ENCODE results near the gene CALCOCO2.

The CALCOCO2 gene

DNA sequence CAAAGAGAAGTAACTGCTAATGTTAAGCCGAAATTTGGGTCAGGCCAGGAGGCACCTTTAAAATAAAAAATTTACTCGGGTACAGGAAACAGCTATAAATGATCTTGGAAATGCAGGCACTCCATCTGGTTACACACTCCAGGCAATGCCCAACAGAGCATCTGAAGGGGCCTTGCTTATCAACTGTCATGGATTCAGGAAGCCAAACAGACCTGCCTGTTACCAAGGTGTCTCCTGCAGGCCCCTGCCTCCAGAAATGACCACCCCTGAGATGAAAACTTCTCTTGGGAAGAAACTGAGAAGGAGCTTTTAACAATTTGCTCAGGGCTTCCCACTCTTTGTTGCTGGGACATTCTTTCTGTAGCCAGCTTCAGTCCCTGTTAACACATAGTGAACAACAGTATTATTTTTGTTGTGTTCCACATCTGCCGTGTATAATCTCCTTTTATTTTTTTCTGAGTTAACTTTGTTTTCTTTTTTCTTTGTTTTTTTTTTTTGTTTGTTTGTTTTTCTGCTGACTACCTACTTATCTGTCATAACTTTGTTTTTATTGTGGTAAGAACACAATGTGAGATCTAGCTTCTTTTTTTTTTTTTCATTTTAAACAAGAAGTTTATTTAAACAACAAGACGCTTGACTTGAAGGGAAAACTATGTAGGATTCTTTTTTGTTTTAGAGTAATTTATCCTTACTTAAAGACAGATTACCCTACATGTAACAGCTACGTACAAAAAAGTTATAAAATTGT, 43.0 kb downstream of the CALCOCO2 start:
- H3K27ac ChIP-seq (ENCODE audit: low read length), result no peak overlapping the region
- no peaks in the 10 kb centered on the region for H3K36me3 ChIP-seq (ENCODE audit: control insufficient read depth in 2 of 2, insufficient read depth in 2 of 2, low read length in 2 of 2)
- peaks cover 3% of the 10 kb centered on the region for H3K4me1 ChIP-seq (ENCODE audit: control insufficient read depth, insufficient read depth, low read length)
- no peak overlapping the region for H3K9ac ChIP-seq (ENCODE audit: low read length in 2 of 2)
- H3K9me3 ChIP-seq (ENCODE audit: control insufficient read depth in 2 of 2, low read length in 2 of 2), result no peaks in the 10 kb centered on the region
- no peak overlapping the region for H3K4me3 ChIP-seq (ENCODE audit: low read length in 2 of 2)
- peaks cover 0 to 3% of the 10 kb centered on the region in 2 donors for H3K27me3 ChIP-seq (ENCODE audit: control insufficient read depth in 1 of 2, insufficient read depth in 2 of 2, low read length in 2 of 2)

DNA sequence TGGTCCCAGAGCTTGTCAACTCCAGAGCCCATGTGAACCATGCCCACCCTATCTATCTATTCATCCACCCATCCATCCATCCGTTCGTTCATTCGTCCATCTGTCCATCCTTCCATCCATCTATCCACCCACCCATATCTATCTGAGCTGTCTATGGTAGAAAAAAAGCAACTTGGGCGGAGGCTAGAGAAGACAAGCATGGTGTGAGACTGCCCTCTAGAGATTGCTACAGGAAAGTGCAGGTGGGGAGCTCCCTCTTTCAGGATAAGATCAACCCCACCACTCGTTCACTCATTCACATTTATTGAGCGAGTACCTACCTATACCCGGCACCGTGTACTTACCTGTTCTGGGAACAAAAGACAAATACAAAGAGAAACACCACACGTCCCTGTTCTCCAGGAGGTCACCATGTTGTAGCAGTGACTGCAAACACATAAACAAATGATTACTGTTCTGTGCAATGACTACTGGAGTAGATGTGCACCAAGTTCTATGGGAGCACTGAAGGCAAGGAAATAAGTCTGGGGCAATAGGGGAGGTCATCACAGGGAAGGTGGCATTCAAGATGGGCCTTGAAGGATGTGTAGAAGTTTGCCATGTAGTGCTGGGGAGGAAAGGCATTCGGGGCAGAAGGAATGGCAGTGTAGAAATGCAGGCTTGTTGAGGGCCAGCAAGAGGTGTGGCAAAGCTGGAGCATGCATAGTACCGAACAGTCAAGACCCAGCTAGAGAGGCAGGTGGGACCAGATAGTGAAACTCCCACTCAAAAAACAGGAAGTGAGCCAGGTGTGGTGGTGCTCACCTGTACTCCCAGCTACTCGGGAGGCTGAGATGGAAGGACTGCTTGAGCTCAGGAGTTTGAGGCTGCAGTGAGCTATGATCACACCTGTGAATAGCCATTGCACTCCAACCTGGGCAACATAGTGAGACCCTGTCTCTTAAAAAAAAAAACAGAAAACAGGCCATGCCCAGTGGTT, 48.4 kb downstream of the CALCOCO2 start:
- H3K9ac ChIP-seq (ENCODE audit: low read length in 2 of 2), result no peak overlapping the region
- no peaks in the 10 kb centered on the region for H3K9me3 ChIP-seq (ENCODE audit: control insufficient read depth in 2 of 2, low read length in 2 of 2)
- no peak overlapping the region for H3K27ac ChIP-seq (ENCODE audit: low read length)
- no peaks in the 10 kb centered on the region for H3K36me3 ChIP-seq (ENCODE audit: control insufficient read depth in 2 of 2, insufficient read depth in 2 of 2, low read length in 2 of 2)
- H3K4me3 ChIP-seq (ENCODE audit: low read length in 2 of 2), result no peak overlapping the region
- H3K4me1 ChIP-seq (ENCODE audit: control insufficient read depth, insufficient read depth, low read length), result peaks cover 2% of the 10 kb centered on the region
- peaks cover 6 to 11% of the 10 kb centered on the region in 2 donors for H3K27me3 ChIP-seq (ENCODE audit: control insufficient read depth in 1 of 2, insufficient read depth in 2 of 2, low read length in 2 of 2)

DNA sequence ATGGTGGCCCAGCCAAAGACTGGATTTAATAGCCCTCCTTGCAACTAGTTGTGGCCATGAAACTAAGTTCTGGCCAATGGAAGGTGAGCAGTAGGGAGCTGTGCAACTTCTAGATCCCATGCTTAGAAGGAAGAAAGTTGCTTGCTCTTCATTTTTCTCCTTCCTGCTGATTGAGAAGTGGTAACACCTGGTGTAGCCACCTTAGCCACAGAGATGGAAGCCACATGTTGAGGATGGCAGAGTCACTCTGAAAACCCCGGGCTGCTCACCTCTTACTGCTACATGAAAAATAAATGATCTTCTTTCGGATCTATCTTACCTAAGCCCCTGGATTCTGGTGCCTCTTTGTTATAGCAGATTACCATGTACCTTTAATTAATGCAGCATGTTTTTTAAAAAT, 51.4 kb downstream of the CALCOCO2 start:
- H3K4me3 ChIP-seq (ENCODE audit: low read length in 2 of 2), result no peak overlapping the region

DNA sequence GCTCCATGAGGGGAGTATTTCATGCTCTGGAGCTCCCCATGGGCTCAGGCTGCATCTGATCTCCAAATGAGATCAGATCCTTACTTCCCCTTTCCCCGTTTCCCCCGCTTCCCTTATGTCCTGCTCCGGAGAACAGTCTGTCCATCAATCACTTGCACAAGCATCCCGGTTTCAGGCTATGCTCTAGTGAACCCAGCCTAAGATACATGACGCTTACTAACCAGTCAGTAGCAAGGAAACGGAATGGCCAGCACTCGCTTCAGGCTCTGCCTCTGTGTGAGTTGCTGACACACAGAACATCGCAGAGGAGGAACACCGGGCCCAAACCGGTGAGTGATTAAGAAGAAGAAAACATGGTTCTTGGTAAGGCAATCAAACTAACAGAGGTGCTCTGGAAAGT, 52.3 kb downstream of the CALCOCO2 start:
- H3K27ac ChIP-seq (ENCODE audit: low read length), result no peak overlapping the region
- H3K36me3 ChIP-seq (ENCODE audit: control insufficient read depth in 2 of 2, insufficient read depth in 2 of 2, low read length in 2 of 2), result no peaks in the 10 kb centered on the region
- peaks cover 2% of the 10 kb centered on the region for H3K4me1 ChIP-seq (ENCODE audit: control insufficient read depth, insufficient read depth, low read length)
- H3K27me3 ChIP-seq (ENCODE audit: control insufficient read depth in 1 of 2, insufficient read depth in 2 of 2, low read length in 2 of 2), result peaks cover 6 to 9% of the 10 kb centered on the region in 2 donors
- H3K4me3 ChIP-seq (ENCODE audit: low read length in 2 of 2), result no peak overlapping the region
- H3K9me3 ChIP-seq (ENCODE audit: control insufficient read depth in 2 of 2, low read length in 2 of 2), result no peaks in the 10 kb centered on the region
- H3K9ac ChIP-seq (ENCODE audit: low read length in 2 of 2), result no peak overlapping the region

More for the DNA sequence above, 51.4 kb downstream of the CALCOCO2 start:
- Histone ChIP-seq H3K27me3 (ENCODE audit: control insufficient read depth in 1 of 2, insufficient read depth in 2 of 2, low read length in 2 of 2) (peaks cover 6 to 11% of the 10 kb centered on the region in 2 donors), H3K9me3 (ENCODE audit: control insufficient read depth in 2 of 2, low read length in 2 of 2) (no peaks in the 10 kb centered on the region), H3K9ac (ENCODE audit: low read length in 2 of 2) (no peak overlapping the region), H3K36me3 (ENCODE audit: control insufficient read depth in 2 of 2, insufficient read depth in 2 of 2, low read length in 2 of 2) (no peaks in the 10 kb centered on the region), H3K4me1 (ENCODE audit: control insufficient read depth, insufficient read depth, low read length) (peaks cover 2% of the 10 kb centered on the region), H3K27ac (ENCODE audit: low read length) (no peak overlapping the region)

DNA sequence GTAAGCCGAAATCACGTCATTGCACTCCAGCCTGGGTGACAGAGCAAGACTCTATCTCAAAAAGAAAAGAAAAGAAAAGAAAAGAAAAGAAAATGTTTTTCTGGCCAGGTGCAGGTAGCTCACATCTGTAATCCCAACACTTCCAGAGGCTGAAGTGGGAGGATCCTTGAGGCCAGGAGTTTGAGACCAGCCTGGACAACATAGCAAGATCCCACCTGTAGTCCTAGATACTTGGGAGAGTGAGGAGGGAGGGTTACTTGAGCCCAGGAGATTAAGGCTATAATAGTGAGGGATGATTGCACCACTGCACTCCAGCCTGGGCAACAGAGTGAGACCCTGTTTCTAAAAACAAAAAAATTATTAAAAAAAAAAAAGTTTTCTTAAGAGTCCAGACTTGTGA, 59.3 kb downstream of the CALCOCO2 start:
- H3K4me3 ChIP-seq (ENCODE audit: low read length in 2 of 2), result no peak overlapping the region
- H3K27ac ChIP-seq (ENCODE audit: low read length), result no peak overlapping the region
- peaks cover 12% of the 10 kb centered on the region for H3K4me1 ChIP-seq (ENCODE audit: control insufficient read depth, insufficient read depth, low read length)
- no peak overlapping the region for H3K9ac ChIP-seq (ENCODE audit: low read length in 2 of 2)
- no peaks in the 10 kb centered on the region for H3K27me3 ChIP-seq (ENCODE audit: control insufficient read depth in 1 of 2, insufficient read depth in 2 of 2, low read length in 2 of 2)
- no peaks in the 10 kb centered on the region for H3K9me3 ChIP-seq (ENCODE audit: control insufficient read depth in 2 of 2, low read length in 2 of 2)
- H3K36me3 ChIP-seq (ENCODE audit: control insufficient read depth in 2 of 2, insufficient read depth in 2 of 2, low read length in 2 of 2), result peaks cover 4 to 7% of the 10 kb centered on the region in 2 donors

DNA sequence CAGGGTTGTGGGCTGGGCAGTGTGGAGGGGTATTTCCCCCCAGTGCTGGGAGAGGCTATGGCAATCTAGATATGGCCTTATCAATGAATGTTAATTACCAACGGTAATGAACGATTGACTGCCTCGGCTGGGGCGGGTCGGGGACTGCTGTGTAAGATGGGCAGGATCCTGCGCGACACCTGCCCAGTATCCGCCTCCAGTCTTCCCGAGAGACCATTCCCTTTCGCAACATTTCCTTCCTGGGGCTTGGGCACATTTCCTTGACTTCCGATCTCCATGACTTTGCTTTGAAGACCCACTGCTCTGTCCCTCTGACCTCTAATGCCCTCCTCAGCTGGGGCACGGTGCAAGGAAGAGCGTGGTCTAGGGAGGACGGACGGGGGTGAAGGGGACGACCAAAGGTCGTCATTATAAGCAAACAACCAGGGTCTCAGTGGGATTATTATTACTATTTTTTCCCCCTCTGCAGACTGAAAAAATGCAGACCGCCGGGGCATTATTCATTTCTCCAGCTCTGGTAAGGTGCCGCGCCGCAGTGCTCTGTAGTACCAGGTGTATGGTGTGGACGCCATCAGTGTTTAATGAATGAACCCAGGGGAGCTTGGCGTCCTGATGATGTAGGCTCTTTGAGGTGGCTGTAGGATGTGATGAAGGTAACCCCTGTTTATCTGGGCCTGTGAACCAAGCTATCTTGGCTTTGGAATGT, 62.3 kb downstream of the CALCOCO2 start:
- H3K9ac ChIP-seq (ENCODE audit: low read length in 2 of 2), result peak overlapping the region; percentile 83 to 92
- peaks cover 25 to 28% of the 10 kb centered on the region in 2 donors for H3K36me3 ChIP-seq (ENCODE audit: control insufficient read depth in 2 of 2, insufficient read depth in 2 of 2, low read length in 2 of 2)
- H3K4me3 ChIP-seq (ENCODE audit: low read length in 2 of 2), result peak overlapping the region; percentile 93 to 99
- H3K27me3 ChIP-seq (ENCODE audit: control insufficient read depth in 1 of 2, insufficient read depth in 2 of 2, low read length in 2 of 2), result no peaks in the 10 kb centered on the region
- no peaks in the 10 kb centered on the region for H3K9me3 ChIP-seq (ENCODE audit: control insufficient read depth in 2 of 2, low read length in 2 of 2)
- peak overlapping the region; percentile 74 for H3K27ac ChIP-seq (ENCODE audit: low read length)
- H3K4me1 ChIP-seq (ENCODE audit: control insufficient read depth, insufficient read depth, low read length), result peaks cover 12% of the 10 kb centered on the region

DNA sequence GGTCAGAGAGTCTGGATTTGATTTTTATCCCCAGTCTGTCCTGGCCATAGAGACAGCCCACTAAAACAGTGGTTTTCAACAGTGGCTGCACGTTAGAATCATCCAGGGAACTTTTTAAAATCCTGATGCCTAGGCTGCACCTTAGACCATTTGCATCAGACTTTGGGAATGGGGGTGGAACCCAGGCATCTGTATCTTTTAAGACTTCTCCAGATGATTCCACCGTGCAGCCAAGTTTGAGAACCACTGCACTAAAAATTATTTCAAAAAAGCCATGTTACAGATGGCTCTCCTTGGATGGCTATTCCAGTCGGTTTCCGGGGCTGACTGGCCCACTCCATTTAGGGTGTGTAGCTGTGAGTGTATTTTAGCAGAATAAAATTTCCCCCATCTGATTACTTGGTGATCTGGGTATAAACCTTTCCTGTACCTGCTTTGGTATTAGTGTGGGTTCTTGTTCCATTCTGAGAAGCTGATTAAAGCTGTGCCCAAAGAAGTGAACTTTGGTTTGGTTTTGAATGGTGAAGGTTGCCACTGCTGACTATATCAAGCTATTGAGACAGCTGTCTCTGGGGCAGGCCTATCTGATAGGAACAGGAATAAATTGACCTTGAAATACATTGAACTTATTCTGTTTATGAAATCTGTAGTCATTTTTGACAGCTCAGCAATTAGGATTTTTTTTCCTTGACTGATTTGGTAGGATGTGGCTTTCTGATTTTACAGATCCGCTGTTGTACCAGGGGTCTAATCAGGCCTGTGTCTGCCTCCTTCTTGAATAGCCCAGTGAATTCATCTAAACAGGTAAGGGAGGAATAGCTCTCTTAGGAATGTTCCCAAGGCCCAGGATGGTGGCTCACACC, 63.0 kb downstream of the CALCOCO2 start:
- Histone ChIP-seq H3K4me3 (ENCODE audit: low read length in 2 of 2) (peak overlapping the region; percentile 93 to 99), H3K4me1 (ENCODE audit: control insufficient read depth, insufficient read depth, low read length) (peaks cover 12% of the 10 kb centered on the region), H3K27ac (ENCODE audit: low read length) (no peak overlapping the region), H3K9ac (ENCODE audit: low read length in 2 of 2) (peak overlapping the region; percentile 83 to 92), H3K27me3 (ENCODE audit: control insufficient read depth in 1 of 2, insufficient read depth in 2 of 2, low read length in 2 of 2) (no peaks in the 10 kb centered on the region), H3K36me3 (ENCODE audit: control insufficient read depth in 2 of 2, insufficient read depth in 2 of 2, low read length in 2 of 2) (peaks cover 26 to 30% of the 10 kb centered on the region in 2 donors), H3K9me3 (ENCODE audit: control insufficient read depth in 2 of 2, low read length in 2 of 2) (no peaks in the 10 kb centered on the region)

DNA sequence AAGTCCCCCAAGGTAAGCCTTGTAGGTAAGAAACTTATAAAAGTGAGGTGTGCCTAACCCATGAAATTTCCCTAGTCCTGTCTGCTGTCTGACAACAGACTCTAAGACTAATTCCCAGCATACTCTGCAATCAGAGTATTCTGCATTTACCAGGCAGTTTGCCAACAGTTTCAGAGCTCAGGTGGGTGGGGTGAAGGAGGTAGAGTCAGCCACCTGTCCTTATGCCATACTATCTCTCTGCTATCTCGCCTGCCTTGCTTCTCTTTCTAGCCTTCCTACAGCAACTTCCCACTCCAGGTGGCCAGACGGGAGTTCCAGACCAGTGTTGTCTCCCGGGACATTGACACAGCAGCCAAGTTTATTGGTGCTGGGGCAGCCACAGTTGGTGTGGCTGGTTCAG, 64.1 kb downstream of the CALCOCO2 start:
- H3K27me3 ChIP-seq (ENCODE audit: control insufficient read depth in 1 of 2, insufficient read depth in 2 of 2, low read length in 2 of 2), result no peaks in the 10 kb centered on the region
- H3K36me3 ChIP-seq (ENCODE audit: control insufficient read depth in 2 of 2, insufficient read depth in 2 of 2, low read length in 2 of 2), result peaks cover 26 to 30% of the 10 kb centered on the region in 2 donors
- H3K9ac ChIP-seq (ENCODE audit: low read length in 2 of 2), result no peak overlapping the region
- no peak overlapping the region for H3K27ac ChIP-seq (ENCODE audit: low read length)
- no peaks in the 10 kb centered on the region for H3K9me3 ChIP-seq (ENCODE audit: control insufficient read depth in 2 of 2, low read length in 2 of 2)
- no peak overlapping the region for H3K4me3 ChIP-seq (ENCODE audit: low read length in 2 of 2)
- H3K4me1 ChIP-seq (ENCODE audit: control insufficient read depth, insufficient read depth, low read length), result peaks cover 12% of the 10 kb centered on the region

DNA sequence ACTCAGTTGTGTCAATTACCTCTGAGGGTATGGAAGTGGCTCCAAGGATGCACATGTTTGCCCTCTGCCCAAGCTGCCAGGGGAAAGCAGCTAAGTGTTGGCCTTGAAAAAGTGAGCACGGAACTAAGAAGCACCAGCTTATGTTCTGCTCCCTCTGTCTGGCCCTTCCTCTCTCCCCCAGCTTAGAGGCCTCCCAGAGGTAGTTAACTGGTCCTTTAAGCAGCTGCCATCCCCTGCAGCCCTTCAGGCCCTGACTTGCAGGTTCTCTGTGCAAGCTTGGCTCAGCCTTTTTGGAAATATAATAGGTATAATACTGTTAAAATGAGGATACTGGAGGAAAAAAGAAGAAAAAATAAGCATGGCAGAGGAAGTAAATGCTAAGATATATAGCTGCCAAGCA, 70.4 kb downstream of the CALCOCO2 start:
- Histone ChIP-seq H3K27ac (ENCODE audit: low read length) (no peak overlapping the region), H3K36me3 (ENCODE audit: control insufficient read depth in 2 of 2, insufficient read depth in 2 of 2, low read length in 2 of 2) (peaks cover 11 to 16% of the 10 kb centered on the region in 2 donors), H3K4me3 (ENCODE audit: low read length in 2 of 2) (no peak overlapping the region), H3K9me3 (ENCODE audit: control insufficient read depth in 2 of 2, low read length in 2 of 2) (no peaks in the 10 kb centered on the region), H3K9ac (ENCODE audit: low read length in 2 of 2) (no peak overlapping the region), H3K27me3 (ENCODE audit: control insufficient read depth in 1 of 2, insufficient read depth in 2 of 2, low read length in 2 of 2) (no peaks in the 10 kb centered on the region), H3K4me1 (ENCODE audit: control insufficient read depth, insufficient read depth, low read length) (no peaks in the 10 kb centered on the region)

DNA sequence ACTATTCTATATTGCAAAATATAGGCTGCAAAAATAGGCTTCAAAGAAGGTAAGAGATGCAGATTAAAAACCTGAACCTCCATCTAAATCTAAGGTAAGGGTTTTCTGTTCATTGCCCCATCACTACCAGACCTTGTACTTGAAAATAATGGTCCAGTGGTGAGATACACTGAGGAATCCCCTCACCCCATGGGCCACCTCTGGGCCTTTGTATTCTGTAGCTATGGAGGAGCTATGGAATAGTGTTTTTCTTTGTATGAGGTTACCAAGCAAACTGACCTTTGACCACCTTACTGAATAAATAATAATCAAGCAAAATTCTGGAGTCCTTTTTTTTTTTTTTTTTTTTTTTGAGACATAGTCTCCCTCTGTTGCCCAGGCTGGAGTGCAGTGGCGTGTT, 72.6 kb downstream of the CALCOCO2 start:
- Histone ChIP-seq H3K27ac (ENCODE audit: low read length) (no peak overlapping the region), H3K9me3 (ENCODE audit: control insufficient read depth in 2 of 2, low read length in 2 of 2) (no peaks in the 10 kb centered on the region)

More for the DNA sequence above, 72.6 kb downstream of the CALCOCO2 start:
- Histone ChIP-seq H3K36me3 (ENCODE audit: control insufficient read depth in 2 of 2, insufficient read depth in 2 of 2, low read length in 2 of 2) (no peaks in the 10 kb centered on the region), H3K4me1 (ENCODE audit: control insufficient read depth, insufficient read depth, low read length) (peaks cover 6% of the 10 kb centered on the region), H3K4me3 (ENCODE audit: low read length in 2 of 2) (no peak overlapping the region), H3K27me3 (ENCODE audit: control insufficient read depth in 1 of 2, insufficient read depth in 2 of 2, low read length in 2 of 2) (no peaks in the 10 kb centered on the region), H3K9ac (ENCODE audit: low read length in 2 of 2) (no peak overlapping the region)

Measured in stomach smooth muscle (tissue), 2 donors.